Measurements from ENCODE around the gene BTD.
A peak's percentile ranks its signal among the peaks of the same experiment; 100 is the strongest.

BTD gene

GRCh38 chr3:15637131-15637951, 35.8 kb downstream of the BTD start:
- DNase-seq, result no peak

DNA sequence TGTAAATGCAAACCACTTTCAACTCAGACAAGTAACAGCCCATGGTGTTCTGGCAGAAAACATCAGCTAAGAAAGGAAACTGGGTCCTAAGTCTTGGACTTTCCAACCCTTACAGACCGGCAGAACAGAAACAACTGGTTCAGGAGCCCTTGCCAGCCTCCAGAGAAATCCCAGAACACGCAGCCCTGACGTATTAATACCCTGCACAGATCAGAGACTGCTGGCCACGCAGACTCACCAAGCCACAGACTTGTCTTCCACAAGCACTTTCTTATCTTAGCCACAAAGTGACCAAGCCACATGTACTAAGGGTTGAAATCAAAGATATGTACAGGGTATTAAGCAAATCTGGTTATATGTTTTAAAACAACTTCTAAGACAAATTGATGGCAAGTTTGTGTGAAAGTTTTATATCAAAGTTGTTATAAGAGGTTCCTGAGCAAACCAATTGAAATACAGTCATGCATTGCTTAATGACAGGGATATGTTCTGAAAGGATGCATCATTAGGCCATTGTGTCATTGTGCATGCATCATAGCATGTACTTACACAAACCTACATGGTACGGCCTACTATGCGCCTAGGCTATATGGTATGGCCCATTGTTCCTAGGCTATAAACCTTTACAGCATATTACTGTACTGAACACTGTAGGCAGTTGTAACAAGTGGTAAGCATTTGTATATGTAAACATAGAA, 36.8 kb downstream of the BTD start:
- no peak for DNase-seq

DNA sequence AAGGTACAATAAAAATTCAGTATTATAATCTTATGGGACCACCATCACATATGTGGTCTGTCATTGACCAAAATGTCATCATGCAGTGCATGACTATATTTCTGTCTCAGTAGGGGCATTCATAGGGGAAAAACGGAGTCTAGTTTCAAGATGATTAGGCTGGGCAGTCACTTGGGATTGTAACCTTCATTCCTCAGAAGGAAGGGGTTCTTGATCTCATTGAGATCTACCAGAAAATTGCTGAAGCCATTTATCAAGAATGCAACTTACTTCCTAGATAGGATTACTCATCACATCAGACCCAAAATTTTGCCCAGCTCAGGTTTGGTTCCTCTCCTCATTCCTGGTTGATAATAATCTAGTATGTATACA, 37.3 kb downstream of the BTD start:
- DNase-seq, result no peak

DNA sequence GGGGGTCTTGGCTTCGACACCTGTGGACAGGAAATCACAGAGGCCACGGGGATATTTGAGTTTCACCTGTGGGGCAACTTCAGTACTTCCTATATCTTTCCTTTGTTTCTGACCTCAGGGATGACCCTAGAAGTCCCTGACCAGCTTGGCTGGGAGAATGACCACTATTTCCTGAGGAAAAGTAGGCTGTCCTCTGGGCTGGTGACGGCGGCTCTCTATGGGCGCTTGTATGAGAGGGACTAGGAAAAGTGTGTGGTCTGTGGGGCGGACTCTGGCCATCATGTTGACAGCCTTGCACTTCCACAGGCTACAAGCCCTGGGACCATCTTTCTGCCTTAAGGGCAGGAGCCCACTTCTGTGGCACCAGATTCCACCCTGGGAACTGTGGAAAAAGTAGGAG, 43.7 kb downstream of the BTD start:
- no peak for DNase-seq

DNA sequence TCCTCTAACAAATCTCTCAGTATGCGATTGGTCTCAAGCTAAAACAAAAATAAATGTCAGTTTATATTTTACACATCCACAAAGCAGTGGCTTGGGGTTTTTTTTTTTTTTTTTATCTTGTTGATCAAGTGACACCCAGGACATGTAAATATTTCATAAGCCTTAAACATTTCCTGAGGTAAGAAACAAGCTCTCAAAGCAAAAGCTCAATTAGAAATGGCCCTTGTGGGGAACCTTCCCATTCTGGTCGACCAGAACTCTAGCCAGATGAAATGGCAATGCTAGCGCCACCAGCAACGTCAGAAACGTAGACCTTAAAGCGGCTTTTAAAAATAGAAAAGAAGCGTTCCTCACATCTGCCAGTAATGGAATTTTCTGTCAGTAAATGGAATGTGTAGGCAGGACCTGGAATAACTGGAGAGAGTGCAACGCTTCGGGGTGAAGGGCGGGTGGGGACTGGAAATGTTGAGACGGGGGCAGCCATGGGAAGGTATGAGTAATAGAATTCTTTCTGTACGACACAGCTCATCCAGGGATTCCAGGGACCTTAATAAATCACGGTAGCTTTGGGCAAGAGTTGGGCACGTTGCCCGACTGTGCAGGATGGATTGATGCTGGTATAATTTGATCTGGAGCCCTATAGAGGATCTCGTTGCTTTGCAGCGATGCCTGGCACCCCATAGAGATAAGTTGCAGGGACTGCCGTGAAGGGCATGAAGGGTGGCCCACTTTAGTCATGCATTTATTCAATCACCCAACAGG, 44.4 kb downstream of the BTD start:
- DNase-seq, result peak; percentile 91

- peak; percentile 88 for DNase-seq
Measured at GRCh38 chr3:15646851-15647511, 45.4 kb downstream of the BTD start.

DNA sequence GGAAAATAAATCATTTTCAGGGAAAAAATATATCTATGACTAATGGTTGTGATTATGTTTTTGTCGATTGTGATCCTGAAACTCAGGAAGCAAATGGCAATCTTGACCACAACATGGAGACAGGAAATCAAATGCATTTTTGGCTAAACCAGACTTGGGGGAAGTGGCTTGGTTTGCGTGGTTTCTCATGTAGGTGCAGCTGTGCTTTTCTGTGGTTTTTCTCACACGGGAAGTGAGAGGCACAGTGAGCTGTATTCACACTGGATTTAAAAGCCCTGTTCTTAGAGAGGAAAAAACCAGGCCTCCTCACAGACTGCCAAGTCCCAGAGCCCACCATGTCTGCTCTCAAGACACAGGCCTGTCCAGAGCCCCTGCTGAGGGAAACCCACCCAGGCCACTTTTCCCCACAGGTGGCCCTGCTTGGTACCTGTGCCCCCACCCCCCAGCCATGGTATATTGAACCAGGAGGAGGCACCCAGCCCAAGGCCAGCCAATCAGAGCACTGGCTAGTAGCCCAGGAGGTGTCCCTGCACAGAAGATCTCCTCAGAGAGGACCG, 46.1 kb downstream of the BTD start:
- DNase-seq, result peak; percentile 58

DNA sequence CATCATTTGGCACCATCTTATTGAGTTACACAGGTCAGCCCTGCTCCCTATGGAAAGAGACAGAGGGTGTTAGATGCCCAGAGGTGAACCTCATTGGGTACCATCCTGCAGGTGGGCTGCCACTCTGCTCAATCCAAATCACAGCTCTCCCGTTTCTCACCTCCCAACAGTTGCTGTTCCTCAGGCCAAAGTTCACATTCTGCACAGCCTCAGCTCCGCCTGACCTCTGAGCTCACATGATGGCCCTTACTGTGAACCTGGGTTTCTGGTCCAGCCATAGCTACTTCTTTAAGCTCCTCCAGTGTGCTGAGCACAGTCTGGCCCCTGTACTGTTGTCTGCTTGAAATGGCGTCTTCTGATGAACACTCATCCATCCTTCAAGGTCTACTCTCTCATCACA, 47.8 kb downstream of the BTD start:
- no peak for DNase-seq

- no peak for DNase-seq
Measured at GRCh38 chr3:15649858-15650257, 48.3 kb downstream of the BTD start.

DNA sequence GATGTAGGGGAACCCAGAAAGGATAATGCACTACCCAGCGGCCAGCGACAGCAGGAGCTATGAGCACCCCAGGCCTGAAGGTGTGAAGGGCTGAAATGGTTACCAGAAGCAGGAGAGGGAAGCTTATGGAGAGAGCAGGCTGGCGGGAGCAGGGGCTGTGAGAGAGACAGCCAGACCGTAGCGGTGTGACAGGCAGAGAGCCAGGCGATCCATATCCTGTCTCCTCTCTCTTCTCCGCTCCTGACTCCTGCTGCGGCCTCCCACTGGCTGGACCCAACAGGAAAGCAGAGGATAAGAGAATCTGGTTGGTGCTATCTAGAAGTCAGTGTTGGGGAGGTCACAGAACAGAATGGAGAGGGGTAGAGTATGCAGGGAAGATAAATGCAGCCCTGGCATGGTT, 49.9 kb downstream of the BTD start:
- DNase-seq, result no peak

GRCh38 chr3:15653321-15653720, 51.8 kb downstream of the BTD start:
- DNase-seq, result no peak

DNA sequence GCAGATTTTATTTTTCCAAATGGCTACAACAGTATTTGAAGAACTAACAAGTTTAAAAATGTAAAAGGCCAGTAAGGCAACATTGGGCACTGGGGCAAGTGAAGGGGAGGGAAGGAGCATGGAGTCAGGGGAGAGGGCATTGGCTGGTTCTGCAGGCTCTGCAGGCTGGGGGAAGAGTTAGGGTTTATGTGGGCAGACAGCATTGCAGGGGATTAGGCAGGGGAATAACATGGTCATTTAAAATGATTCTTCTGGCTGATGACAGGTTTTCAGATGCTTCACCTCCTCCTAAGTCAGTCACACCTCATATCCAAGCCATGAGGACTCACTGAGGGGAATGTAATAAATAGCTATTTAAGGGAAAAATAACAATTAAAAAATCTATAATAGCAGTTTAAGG, 52.6 kb downstream of the BTD start:
- DNase-seq, result no peak

DNA sequence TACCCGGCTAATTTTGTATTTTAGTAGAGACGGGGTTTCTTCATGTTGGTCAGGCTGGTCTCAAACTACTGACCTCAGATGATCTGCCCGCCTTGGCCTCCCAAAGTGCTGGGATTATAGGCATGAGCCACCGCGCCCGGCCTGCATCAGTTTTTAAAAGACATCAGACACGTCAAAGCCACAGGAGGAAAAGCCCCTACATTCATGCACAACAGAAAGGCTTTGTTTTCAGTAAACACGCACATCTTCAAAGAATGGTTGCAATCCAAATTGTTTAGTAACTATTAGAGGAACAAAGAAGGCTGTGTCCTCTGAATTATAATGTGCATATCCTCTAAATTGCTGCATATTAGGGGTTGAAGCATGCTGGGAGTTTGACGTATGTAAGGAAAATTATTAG, 53.3 kb downstream of the BTD start:
- DNase-seq, result no peak

DNA sequence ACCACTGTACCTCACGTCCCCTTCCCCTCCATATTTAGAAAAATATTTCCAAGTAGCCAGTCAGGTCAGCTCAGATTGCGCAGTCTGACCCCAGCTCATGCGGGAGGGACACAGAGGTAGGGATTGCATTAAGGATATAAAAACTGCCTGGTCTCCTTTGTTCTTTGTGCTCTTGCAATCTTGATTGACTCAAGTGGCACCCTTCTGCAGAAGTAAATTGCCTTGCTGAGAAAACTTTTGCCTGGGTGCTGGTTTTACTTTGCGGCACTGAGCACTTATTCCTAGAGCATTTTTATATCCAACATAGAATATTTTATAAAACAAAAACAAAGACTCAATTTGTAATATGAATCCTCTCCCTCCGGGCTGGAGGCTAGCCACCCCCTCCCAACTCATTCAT, 54.8 kb downstream of the BTD start:
- DNase-seq, result no peak

DNA sequence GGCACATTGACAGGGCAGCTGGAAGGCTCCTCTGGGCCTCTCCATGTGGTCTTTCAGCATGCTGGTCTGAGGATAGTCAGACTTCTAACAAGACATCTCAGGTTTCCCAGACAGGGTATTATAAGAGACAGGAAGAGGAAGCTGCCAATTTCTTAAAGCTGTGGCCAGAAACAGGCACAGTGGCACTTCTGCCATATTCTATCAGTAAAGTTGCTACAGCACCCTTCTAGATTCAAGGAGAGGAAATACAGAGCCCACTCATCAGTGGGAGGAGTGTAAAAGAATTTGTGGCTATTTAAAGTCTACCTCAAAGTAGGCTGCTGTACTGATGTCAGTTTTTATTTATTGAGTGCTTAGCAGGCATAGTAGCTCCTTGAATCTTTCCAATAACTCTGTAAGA, 55.5 kb downstream of the BTD start:
- DNase-seq, result no peak

DNA sequence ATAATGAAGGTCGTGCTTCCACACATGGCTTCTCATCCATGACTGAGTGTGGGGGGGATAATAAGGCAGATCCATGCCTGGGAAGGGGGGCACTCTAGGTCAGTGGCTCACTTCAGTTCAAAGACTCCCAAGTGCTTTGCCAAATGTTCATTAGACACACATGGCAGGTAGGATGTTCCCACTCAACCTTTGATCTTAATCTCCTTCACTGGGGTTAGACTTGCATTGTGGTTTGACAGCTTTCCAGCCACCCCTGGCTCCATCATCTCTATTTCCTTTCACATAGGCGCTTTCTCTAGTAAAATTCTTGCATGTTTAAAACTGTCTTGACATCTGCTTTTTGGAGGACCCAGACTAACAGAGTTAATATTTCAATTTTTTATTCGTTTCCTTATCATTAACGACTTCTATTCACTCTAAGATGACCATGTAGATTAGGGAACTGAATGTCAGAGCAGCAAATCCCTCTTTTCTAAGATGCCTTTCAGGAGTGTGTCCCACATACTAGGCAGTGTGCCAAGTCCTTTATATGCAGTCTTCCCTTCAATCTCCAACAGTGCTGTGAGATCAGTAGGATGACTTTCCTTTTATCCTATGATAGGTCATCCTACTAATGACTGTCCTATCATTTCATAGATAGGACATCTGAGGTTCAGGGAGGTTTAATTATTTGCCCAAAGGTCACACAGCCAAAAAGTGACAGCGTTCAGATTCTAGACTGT, 57.9 kb downstream of the BTD start:
- no peak for DNase-seq

DNA sequence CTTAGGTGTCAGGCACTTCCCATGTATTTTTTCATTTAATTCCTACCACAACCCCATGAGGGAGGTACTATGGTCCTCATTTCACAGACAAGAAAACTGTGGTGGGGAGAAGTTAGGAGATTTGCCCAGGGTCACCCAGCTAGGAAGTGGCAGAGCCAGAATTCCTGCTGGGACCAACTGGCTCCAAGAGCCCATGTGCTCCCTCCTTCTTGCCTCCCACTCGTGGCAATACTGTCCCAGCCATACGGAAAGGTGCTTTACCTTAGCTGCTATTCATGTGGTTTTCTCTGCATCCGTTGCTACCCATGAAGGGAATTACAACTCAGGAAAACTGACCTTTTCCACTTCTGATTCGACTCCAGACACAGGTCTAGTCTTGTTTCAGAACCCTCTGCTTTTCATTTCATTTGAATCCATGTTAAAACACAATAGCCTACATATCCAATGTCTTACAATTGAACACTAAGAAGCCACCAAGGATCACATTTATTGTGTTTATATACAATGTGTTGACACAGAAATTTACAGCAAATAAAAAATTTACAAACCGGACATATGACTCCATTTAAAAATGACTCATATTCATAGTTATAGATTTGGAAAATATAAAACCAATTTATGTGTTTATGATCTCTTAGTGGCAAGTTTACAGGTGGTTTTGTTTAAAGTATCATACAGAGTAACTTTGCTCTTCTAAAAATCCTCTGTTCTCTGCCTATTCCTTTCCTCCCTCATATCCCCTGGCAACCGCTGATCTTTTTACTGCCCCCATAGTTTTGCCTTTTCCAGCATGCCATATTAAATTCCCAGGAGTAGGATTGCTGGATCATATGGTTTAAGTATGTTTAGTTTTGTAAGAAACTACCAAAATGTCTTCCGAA, 58.8 kb downstream of the BTD start:
- DNase-seq, result no peak

DNA sequence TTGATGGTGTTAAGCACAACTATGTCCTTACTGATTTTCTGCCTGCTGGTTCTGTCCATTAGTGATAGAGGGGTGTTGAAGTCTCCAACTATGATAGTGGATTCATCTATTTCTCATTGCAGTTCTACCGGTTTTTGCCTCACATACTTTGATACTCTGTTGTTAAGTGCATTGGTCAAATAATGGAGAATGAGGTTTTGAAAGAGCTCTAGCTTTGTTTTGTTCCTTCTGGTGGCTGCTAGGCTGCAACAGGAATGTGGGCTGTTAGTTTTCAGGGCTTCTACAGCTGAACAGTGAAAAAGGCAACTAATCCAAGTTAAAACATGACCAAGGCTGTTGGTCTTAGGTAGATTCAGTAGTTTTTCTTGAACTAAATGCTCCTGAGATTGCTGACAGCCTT, 62.6 kb downstream of the BTD start:
- DNase-seq, result no peak

- no peak for DNase-seq
Measured at GRCh38 chr3:15665510-15666150, 64.1 kb downstream of the BTD start.

DNA sequence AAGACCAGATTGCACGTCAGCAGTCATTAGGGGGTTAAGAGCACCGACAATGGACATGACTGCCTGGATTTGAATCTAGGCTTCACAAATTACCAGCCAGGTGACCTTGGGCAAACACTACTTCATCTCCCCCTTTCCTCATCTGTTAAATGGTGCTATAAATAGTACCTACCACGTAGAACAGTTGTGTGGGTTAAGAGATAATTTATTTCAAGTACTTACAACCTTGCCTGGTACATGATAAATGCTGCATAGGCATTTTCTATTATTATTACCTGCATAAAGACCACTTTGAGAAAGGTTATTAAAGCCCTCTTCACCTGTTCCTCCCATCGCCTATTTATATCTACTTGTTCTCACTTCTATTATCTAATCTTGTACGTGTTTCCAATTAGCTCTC, 64.7 kb downstream of the BTD start:
- DNase-seq, result no peak

- no peak for DNase-seq
Measured at GRCh38 chr3:15667484-15667883, 65.9 kb downstream of the BTD start.

Measured in amniotic stem cell (primary cell).